H9 (cell line): ENCODE measurements around the gene UBALD2. TPM values are rescaled to one million over a fixed set of nuclear protein-coding genes. Genes with fewer than 3 reads are reported as not detected.

Source experiments
- DNase-seq: peaks from one replicate; pipeline ENCODE4 v3.0.0-alpha.2; 2017
- H2AFZ ChIP-seq: one replicate; pipeline ENCODE4 v1.6.1; 2013; ENCODE audit warnings: mild to moderate bottlenecking, low read length, control low read depth, moderate library complexity
- H2AK5ac ChIP-seq: 2 replicates; pipeline ENCODE4 v1.6.1; 2013; ENCODE audit warnings: low read length, control low read depth, mixed read lengths; ENCODE audit not compliant: insufficient read length
- H2BK120ac ChIP-seq: one replicate; pipeline ENCODE4 v1.6.1; 2013; ENCODE audit warnings: low read depth, mild to moderate bottlenecking, low read length, control low read depth, inconsistent platforms; ENCODE audit not compliant: poor library complexity, severe bottlenecking
- H2BK12ac ChIP-seq: 2 replicates; pipeline ENCODE4 v1.6.1; 2013; ENCODE audit warnings: low read length, control low read depth, mixed read lengths, low read depth; ENCODE audit not compliant: insufficient read length
- H2BK15ac ChIP-seq: 2 replicates; pipeline ENCODE4 v1.6.1; 2013; ENCODE audit warnings: low read depth, low read length, control low read depth
- H2BK20ac ChIP-seq: one replicate; pipeline ENCODE4 v1.6.1; 2013; ENCODE audit warnings: low read depth, mild to moderate bottlenecking, low read length, control low read depth, inconsistent platforms; ENCODE audit not compliant: poor library complexity, severe bottlenecking
- H2BK5ac ChIP-seq: 2 replicates; pipeline ENCODE4 v1.6.1; 2013; ENCODE audit warnings: low read length, control low read depth, mixed read lengths; ENCODE audit not compliant: insufficient read length
- H3K14ac ChIP-seq: 2 replicates; pipeline ENCODE4 v1.6.1; 2013; ENCODE audit warnings: low read length, control low read depth; ENCODE audit not compliant: insufficient read depth
- H3K18ac ChIP-seq: 2 replicates; pipeline ENCODE4 v1.6.1; 2013; ENCODE audit warnings: low read depth, mild to moderate bottlenecking, mixed read lengths, low read length, control low read depth; ENCODE audit not compliant: insufficient read length
- H3K23ac ChIP-seq: 2 replicates; pipeline ENCODE4 v1.6.1; 2013; ENCODE audit warnings: low read length, control low read depth, mixed read lengths, low read depth; ENCODE audit not compliant: insufficient read length
- H3K23me2 ChIP-seq: 2 replicates; pipeline ENCODE4 v1.6.1; 2013; ENCODE audit warnings: low read depth, mild to moderate bottlenecking, mixed read lengths, low read length, control low read depth; ENCODE audit not compliant: insufficient read length, poor library complexity, severe bottlenecking
- H3K27ac ChIP-seq: 2 replicates; pipeline ENCODE4 v1.5.1; 2013; ENCODE audit warnings: low read length, control low read depth, mixed read lengths, low read depth; ENCODE audit not compliant: insufficient read length
- H3K27me3 ChIP-seq: 2 replicates; pipeline ENCODE4 v1.6.1; 2013; ENCODE audit warnings: low read length, control low read depth, inconsistent platforms; ENCODE audit not compliant: insufficient read depth
- H3K4ac ChIP-seq: 2 replicates; pipeline ENCODE4 v1.6.1; 2013; ENCODE audit warnings: low read depth, mild to moderate bottlenecking, control low read depth, inconsistent platforms, low read length, moderate library complexity
- H3K4me1 ChIP-seq: 2 replicates; pipeline ENCODE4 v1.6.1; 2013; ENCODE audit warnings: low read length, control low read depth, inconsistent platforms; ENCODE audit not compliant: insufficient read depth
- H3K4me2 ChIP-seq: 2 replicates; pipeline ENCODE4 v1.6.1; 2013; ENCODE audit warnings: low read length, control low read depth, mixed read lengths; ENCODE audit not compliant: insufficient read length, insufficient read depth
- H3K56ac ChIP-seq: 2 replicates; pipeline ENCODE4 v1.6.1; 2013; ENCODE audit warnings: low read depth, mild to moderate bottlenecking, mixed read lengths, low read length, control low read depth; ENCODE audit not compliant: insufficient read length
- H3K79me1 ChIP-seq: 2 replicates; pipeline ENCODE4 v1.6.1; 2013; ENCODE audit warnings: low read depth, mild to moderate bottlenecking, moderate library complexity, low read length, control low read depth, inconsistent platforms; ENCODE audit not compliant: insufficient read depth, poor library complexity, severe bottlenecking
- H3K79me2 ChIP-seq: 2 replicates; pipeline ENCODE4 v1.6.1; 2013; ENCODE audit warnings: low read length, control low read depth, inconsistent platforms; ENCODE audit not compliant: insufficient read depth
- H3K9ac ChIP-seq: 2 replicates; pipeline ENCODE4 v1.6.1; 2013; ENCODE audit warnings: low read length, control low read depth, mixed read lengths; ENCODE audit not compliant: insufficient read length; ENCODE audit errors: extremely low read depth
- H3K9me3 ChIP-seq: one replicate; pipeline ENCODE4 v1.6.1; 2013; ENCODE audit warnings: low read depth, low read length, inconsistent platforms; ENCODE audit not compliant: control insufficient read depth
- H3T11ph ChIP-seq: one replicate; pipeline ENCODE4 v1.6.1; 2013; ENCODE audit warnings: mild to moderate bottlenecking, low read length, control low read depth, inconsistent platforms
- H4K20me1 ChIP-seq: one replicate; pipeline ENCODE4 v1.6.1; 2013; ENCODE audit not compliant: control insufficient read depth, insufficient read length, insufficient read depth
- H4K5ac ChIP-seq: 2 replicates; pipeline ENCODE4 v1.6.1; 2013; ENCODE audit warnings: low read depth, mild to moderate bottlenecking, mixed read lengths, low read length, control low read depth; ENCODE audit not compliant: insufficient read length
- H4K8ac ChIP-seq: replicated peaks from 2 replicates; pipeline ENCODE4 v1.6.1; 2013; ENCODE audit warnings: low read length, control low read depth, mixed read lengths, low read depth; ENCODE audit not compliant: insufficient read length
- H4K91ac ChIP-seq: 2 replicates; pipeline ENCODE4 v1.6.1; 2013; ENCODE audit warnings: low read depth, mild to moderate bottlenecking, moderate library complexity, mixed read lengths, low read length, control low read depth; ENCODE audit not compliant: insufficient read length
- H3K27ac Mint-ChIP-seq, 3 experiments: 2 replicates in 2 of 3; 3 replicates in 1 of 3; pipeline ENCODE4 v1.8.0; 2020 to 2021; ENCODE audit warnings: mixed read lengths in 3 of 3, mild to moderate bottlenecking in 1 of 3, moderate library complexity in 1 of 3
- H3K27me3 Mint-ChIP-seq: 2 replicates; pipeline ENCODE4 v1.8.0; 2021; ENCODE audit warnings: low read depth, mild to moderate bottlenecking, moderate library complexity, mixed read lengths
- H3K36me3 Mint-ChIP-seq, 3 experiments: 2 replicates in 2 of 3; 3 replicates in 1 of 3; pipeline ENCODE4 v1.8.0; 2020 to 2021; ENCODE audit warnings: low read depth in 3 of 3, mixed read lengths in 3 of 3; ENCODE audit not compliant: insufficient read depth in 1 of 3
- H3K4me1 Mint-ChIP-seq, 2 experiments: 2 replicates each; pipeline ENCODE4 v1.8.0; 2020; ENCODE audit warnings: mixed read lengths in 2 of 2
- H3K4me3 Mint-ChIP-seq, 2 experiments: 2 replicates in 1 of 2; 3 replicates in 1 of 2; pipeline ENCODE4 v1.8.0; 2020 to 2021; ENCODE audit warnings: mild to moderate bottlenecking in 2 of 2, mixed read lengths in 2 of 2, moderate library complexity in 1 of 2
- H3K9me3 Mint-ChIP-seq, 2 experiments: 2 replicates in 1 of 2; 3 replicates in 1 of 2; pipeline ENCODE4 v1.8.0; 2020; ENCODE audit warnings: mild to moderate bottlenecking in 2 of 2, mixed read lengths in 2 of 2, moderate library complexity in 1 of 2
- WGBS: extraction: QIAGEN DNeasy Blood & Tissue Kit; methylation state at CpG from one replicate; pipeline ENCODE4 v1.1.7; 2013; ENCODE audit warnings: missing lambda C conversion rate, low lambda C conversion rate, mixed read lengths; ENCODE audit not compliant: insufficient read length; ENCODE audit errors: extremely low coverage; 5-methylcytosine and 5-hydroxymethylcytosine counted together
- total RNA-seq: library from RNA; stranded (reverse); gene quantifications from 2 replicates; pipeline ENCODE4 v1.2.1, GENCODE V29; 2021
- TF ChIP-seq, protein P1 (sequence below): fragments of 200-600 bp; sonication (generic); conservative IDR thresholded peaks from 3 replicates; pipeline ENCODE4 v1.8.0; 2021; ENCODE audit warnings: antibody characterized with exemption, mild to moderate bottlenecking

The UBALD2 gene
- total RNA-seq, 1 experiment from 2014 or later: 25.8 TPM

- H3K9me3 ChIP-seq: no peaks in the 10 kb centered on the region
- H3K9me3 Mint-ChIP-seq: no peaks in the 10 kb centered on the region
- no peak overlapping the region for H3K9ac ChIP-seq
- H3K36me3 Mint-ChIP-seq: no peaks in the 10 kb centered on the region
- H2AFZ ChIP-seq: no peak overlapping the region
- WGBS: no CpG with 5 or more reads among the region's 6 CpGs
- H3T11ph ChIP-seq: no peak overlapping the region
- H3K27me3 ChIP-seq: no peaks in the 10 kb centered on the region
- no peak overlapping the region for H3K14ac ChIP-seq
- H3K23me2 ChIP-seq: no peaks in the 10 kb centered on the region
- no peak overlapping the region for H3K4me2 ChIP-seq
- TF ChIP-seq, protein P1, sequence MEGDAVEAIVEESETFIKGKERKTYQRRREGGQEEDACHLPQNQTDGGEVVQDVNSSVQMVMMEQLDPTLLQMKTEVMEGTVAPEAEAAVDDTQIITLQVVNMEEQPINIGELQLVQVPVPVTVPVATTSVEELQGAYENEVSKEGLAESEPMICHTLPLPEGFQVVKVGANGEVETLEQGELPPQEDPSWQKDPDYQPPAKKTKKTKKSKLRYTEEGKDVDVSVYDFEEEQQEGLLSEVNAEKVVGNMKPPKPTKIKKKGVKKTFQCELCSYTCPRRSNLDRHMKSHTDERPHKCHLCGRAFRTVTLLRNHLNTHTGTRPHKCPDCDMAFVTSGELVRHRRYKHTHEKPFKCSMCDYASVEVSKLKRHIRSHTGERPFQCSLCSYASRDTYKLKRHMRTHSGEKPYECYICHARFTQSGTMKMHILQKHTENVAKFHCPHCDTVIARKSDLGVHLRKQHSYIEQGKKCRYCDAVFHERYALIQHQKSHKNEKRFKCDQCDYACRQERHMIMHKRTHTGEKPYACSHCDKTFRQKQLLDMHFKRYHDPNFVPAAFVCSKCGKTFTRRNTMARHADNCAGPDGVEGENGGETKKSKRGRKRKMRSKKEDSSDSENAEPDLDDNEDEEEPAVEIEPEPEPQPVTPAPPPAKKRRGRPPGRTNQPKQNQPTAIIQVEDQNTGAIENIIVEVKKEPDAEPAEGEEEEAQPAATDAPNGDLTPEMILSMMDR: no peak
- no peak overlapping the region for H2BK120ac ChIP-seq
- no peak overlapping the region for H4K8ac ChIP-seq
- no peak overlapping the region for H2BK5ac ChIP-seq
- H3K27me3 Mint-ChIP-seq: no peaks in the 10 kb centered on the region; the same call in none of the 2 replicates
- no peaks in the 10 kb centered on the region for H3K79me2 ChIP-seq
- no peak overlapping the region for H3K18ac ChIP-seq
- H2BK20ac ChIP-seq: no peak overlapping the region
- peaks cover 8 to 9% of the 10 kb centered on the region in 2 experiments for H3K4me1 Mint-ChIP-seq
- no peak overlapping the region for H3K56ac ChIP-seq
- no peak overlapping the region for H2BK12ac ChIP-seq
- H3K27ac ChIP-seq: no peak overlapping the region
- no peak overlapping the region for H4K5ac ChIP-seq
- H2AK5ac ChIP-seq: no peak overlapping the region
- no peak overlapping the region for H4K91ac ChIP-seq
- H3K79me1 ChIP-seq: no peaks in the 10 kb centered on the region
- DNase-seq: no peak
- no peaks in the 10 kb centered on the region for H4K20me1 ChIP-seq
- no peak overlapping the region for H3K27ac Mint-ChIP-seq
- H2BK15ac ChIP-seq: no peak overlapping the region
- H3K4me1 ChIP-seq: no peaks in the 10 kb centered on the region
- H3K23ac ChIP-seq: no peak overlapping the region
- no peak overlapping the region for H3K4me3 Mint-ChIP-seq
- no peak overlapping the region for H3K4ac ChIP-seq
Observed at GRCh38 chr17:76250141-76250540, 15.0 kb upstream of the UBALD2 start.
